ENCODE data around the gene OTUD1. TPM values are rescaled to one million over a fixed set of nuclear protein-coding genes. Genes with fewer than 3 reads are reported as not detected.

The OTUD1 gene
- polyA plus RNA-seq, 2 of the 4 experiments (the other 2 are of a cell fraction) = 2.3 to 2.4 TPM

- no peak overlapping the region for H3K4me2 ChIP-seq
- no peak overlapping the region for H3K4me3 ChIP-seq
- H3K4me1 ChIP-seq = no peaks in the 10 kb centered on the region
- FAIRE-seq (no peak), ATAC-seq (no peak), DNase-seq (ENCODE audit: low read depth in 1 of 2, low spot score in 1 of 2) (no peak)
- TF ChIP-seq REST (IDR thresholded peaks at IDR 0.05) (no peak), MAFK (IDR thresholded peaks at IDR 0.05; ENCODE audit: partially characterized antibody) (no peak), CTCF (IDR thresholded peaks at IDR 0.05) (no peak), ELK1 (IDR thresholded peaks at IDR 0.05; ENCODE audit: low read depth, low read length) (no peak), JUN (IDR thresholded peaks at IDR 0.05) (no peak), MYC (IDR thresholded peaks at IDR 0.05; ENCODE audit: borderline replicate concordance, low read length) (no peak), CHD4 (IDR thresholded peaks at IDR 0.05; ENCODE audit: borderline replicate concordance) (no peak), RNF2 (IDR thresholded peaks at IDR 0.05; ENCODE audit: borderline replicate concordance, low read depth) (no peak), POLR2AphosphoS2 (conservative IDR thresholded peaks at IDR 0.05; ENCODE audit: low read length) (no peak), ZC3H11A (IDR thresholded peaks at IDR 0.05) (no peak), CHD2 (IDR thresholded peaks at IDR 0.05; ENCODE audit: low read length, partially characterized antibody) (no peak), NPAS2 (CRISPR knock-in tag; IDR thresholded peaks at IDR 0.05; ENCODE audit: borderline replicate concordance) (no peak), ATOH8 (CRISPR knock-in tag; IDR thresholded peaks at IDR 0.05; ENCODE audit: low read depth) (no peak), KDM5A (IDR thresholded peaks at IDR 0.05) (no peak), BHLHE40 (IDR thresholded peaks at IDR 0.05; ENCODE audit: low read depth, low read length) (no peak), PBX3 (IDR thresholded peaks at IDR 0.05) (no peak), EHF (CRISPR knock-in tag; IDR thresholded peaks at IDR 0.05) (no peak), CBX8 (IDR thresholded peaks at IDR 0.05) (no peak), ESRRA (IDR thresholded peaks at IDR 0.05; ENCODE audit: borderline replicate concordance, low read length) (no peak)
- no peak overlapping the region for H3K27ac ChIP-seq
- H3K9me3 ChIP-seq = no peaks in the 10 kb centered on the region
- CTCF ChIA-PET = interaction anchor here (1.3 kb wide), 1 partner anchor 19 kb away, joined by 3 read pairs; no protein-coding TSS in a partner anchor
- 57% methylated on average over 5 of the region's 5 CpGs for WGBS (ENCODE audit: missing lambda C conversion rate)
- POLR2A ChIA-PET = no interaction called here
These were observed 43.9 kb upstream of the OTUD1 start for GRCh38 chr10:23395017-23395416.
